ENCODE results near the gene CCDC85A.

DNA sequence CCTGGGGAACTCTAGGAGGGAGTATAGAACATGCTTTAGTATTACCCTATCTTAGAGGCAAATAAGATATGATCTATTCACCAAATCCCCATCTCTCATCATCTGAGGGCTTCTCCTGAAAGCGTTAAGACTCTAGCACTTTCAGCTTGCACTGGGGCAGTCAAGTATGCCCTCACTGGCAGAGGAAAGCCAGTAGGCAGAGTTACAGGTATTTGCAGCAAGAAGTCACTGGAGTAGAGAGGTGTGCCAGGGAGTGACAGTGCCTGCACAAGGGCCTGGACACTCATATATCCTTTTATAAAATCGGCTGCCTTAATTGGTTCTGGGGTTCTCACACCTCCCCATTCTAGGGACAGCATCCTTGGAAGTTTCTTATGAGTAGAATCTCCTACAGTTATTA is 31.9 kb upstream of the CCDC85A start:
- TF ChIP-seq POLR2A (IDR thresholded peaks at IDR 0.05; ENCODE audit: borderline replicate concordance, extremely low read depth, insufficient read depth, insufficient read length): no peak
- TF ChIP-seq, protein P1, sequence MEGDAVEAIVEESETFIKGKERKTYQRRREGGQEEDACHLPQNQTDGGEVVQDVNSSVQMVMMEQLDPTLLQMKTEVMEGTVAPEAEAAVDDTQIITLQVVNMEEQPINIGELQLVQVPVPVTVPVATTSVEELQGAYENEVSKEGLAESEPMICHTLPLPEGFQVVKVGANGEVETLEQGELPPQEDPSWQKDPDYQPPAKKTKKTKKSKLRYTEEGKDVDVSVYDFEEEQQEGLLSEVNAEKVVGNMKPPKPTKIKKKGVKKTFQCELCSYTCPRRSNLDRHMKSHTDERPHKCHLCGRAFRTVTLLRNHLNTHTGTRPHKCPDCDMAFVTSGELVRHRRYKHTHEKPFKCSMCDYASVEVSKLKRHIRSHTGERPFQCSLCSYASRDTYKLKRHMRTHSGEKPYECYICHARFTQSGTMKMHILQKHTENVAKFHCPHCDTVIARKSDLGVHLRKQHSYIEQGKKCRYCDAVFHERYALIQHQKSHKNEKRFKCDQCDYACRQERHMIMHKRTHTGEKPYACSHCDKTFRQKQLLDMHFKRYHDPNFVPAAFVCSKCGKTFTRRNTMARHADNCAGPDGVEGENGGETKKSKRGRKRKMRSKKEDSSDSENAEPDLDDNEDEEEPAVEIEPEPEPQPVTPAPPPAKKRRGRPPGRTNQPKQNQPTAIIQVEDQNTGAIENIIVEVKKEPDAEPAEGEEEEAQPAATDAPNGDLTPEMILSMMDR (IDR thresholded peaks at IDR 0.05 in 2 of 3, conservative IDR thresholded peaks at IDR 0.05 in 1 of 3; ENCODE audit: borderline replicate concordance in 1 of 3, insufficient read depth in 1 of 3, low read depth in 2 of 3, low read length in 2 of 3): no peak
- no peak for TF ChIP-seq EZH2 (IDR thresholded peaks at IDR 0.05)
- no peak for TF ChIP-seq POLR2AphosphoS5 (IDR thresholded peaks at IDR 0.05; ENCODE audit: low read depth, low read length)
- TF ChIP-seq SRF (IDR thresholded peaks at IDR 0.05; ENCODE audit: low read depth): no peak
- TF ChIP-seq RAD21 (IDR thresholded peaks at IDR 0.05; ENCODE audit: low read depth): no peak
- no peak for TF ChIP-seq TCF7L2 (IDR thresholded peaks at IDR 0.05; ENCODE audit: borderline replicate concordance, extremely low read depth, insufficient read depth, insufficient read length)
- TF ChIP-seq EZH2phosphoT487 (IDR thresholded peaks at IDR 0.05; ENCODE audit: borderline replicate concordance): no peak
- TF ChIP-seq, protein P2, sequence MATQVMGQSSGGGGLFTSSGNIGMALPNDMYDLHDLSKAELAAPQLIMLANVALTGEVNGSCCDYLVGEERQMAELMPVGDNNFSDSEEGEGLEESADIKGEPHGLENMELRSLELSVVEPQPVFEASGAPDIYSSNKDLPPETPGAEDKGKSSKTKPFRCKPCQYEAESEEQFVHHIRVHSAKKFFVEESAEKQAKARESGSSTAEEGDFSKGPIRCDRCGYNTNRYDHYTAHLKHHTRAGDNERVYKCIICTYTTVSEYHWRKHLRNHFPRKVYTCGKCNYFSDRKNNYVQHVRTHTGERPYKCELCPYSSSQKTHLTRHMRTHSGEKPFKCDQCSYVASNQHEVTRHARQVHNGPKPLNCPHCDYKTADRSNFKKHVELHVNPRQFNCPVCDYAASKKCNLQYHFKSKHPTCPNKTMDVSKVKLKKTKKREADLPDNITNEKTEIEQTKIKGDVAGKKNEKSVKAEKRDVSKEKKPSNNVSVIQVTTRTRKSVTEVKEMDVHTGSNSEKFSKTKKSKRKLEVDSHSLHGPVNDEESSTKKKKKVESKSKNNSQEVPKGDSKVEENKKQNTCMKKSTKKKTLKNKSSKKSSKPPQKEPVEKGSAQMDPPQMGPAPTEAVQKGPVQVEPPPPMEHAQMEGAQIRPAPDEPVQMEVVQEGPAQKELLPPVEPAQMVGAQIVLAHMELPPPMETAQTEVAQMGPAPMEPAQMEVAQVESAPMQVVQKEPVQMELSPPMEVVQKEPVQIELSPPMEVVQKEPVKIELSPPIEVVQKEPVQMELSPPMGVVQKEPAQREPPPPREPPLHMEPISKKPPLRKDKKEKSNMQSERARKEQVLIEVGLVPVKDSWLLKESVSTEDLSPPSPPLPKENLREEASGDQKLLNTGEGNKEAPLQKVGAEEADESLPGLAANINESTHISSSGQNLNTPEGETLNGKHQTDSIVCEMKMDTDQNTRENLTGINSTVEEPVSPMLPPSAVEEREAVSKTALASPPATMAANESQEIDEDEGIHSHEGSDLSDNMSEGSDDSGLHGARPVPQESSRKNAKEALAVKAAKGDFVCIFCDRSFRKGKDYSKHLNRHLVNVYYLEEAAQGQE (IDR thresholded peaks at IDR 0.05; ENCODE audit: low read depth): no peak
- TF ChIP-seq JUND (IDR thresholded peaks at IDR 0.05): no peak
- no peak for TF ChIP-seq YY1 (IDR thresholded peaks at IDR 0.05; ENCODE audit: extremely low read depth, insufficient replicate concordance, low read depth, low read length)
- no peak for TF ChIP-seq CEBPB (IDR thresholded peaks at IDR 0.05; ENCODE audit: low read depth)
- TF ChIP-seq, protein P3, sequence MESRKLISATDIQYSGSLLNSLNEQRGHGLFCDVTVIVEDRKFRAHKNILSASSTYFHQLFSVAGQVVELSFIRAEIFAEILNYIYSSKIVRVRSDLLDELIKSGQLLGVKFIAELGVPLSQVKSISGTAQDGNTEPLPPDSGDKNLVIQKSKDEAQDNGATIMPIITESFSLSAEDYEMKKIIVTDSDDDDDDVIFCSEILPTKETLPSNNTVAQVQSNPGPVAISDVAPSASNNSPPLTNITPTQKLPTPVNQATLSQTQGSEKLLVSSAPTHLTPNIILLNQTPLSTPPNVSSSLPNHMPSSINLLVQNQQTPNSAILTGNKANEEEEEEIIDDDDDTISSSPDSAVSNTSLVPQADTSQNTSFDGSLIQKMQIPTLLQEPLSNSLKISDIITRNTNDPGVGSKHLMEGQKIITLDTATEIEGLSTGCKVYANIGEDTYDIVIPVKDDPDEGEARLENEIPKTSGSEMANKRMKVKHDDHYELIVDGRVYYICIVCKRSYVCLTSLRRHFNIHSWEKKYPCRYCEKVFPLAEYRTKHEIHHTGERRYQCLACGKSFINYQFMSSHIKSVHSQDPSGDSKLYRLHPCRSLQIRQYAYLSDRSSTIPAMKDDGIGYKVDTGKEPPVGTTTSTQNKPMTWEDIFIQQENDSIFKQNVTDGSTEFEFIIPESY (IDR thresholded peaks at IDR 0.05; ENCODE audit: extremely low read depth, insufficient replicate concordance, low read length): no peak
- no peak for TF ChIP-seq SP1 (IDR thresholded peaks at IDR 0.05; ENCODE audit: low read depth)

Data from HCT116 (cell line).